ENCODE results near the gene MYRIP.
"Not testable (repeated sequence)": the region's sequence is repeated elsewhere in the genome, so short reads cannot be mapped to it uniquely, and the experiment has no call there.

The MYRIP gene

GRCh38 chr3:39809181-39809994 lies at the start of gene MYRIP:
Gene MYRIP (plus strand): TSS chr3:39809609. CDS start chr3:39900817, 91,208 bp downstream.
- no peak for DNase-seq (ENCODE audit: low read depth in 2 of 2)

- DNase-seq (ENCODE audit: low read depth in 2 of 2): no peak
Observed at GRCh38 chr3:39760325-39760724, 49.1 kb upstream of the MYRIP start.

DNA sequence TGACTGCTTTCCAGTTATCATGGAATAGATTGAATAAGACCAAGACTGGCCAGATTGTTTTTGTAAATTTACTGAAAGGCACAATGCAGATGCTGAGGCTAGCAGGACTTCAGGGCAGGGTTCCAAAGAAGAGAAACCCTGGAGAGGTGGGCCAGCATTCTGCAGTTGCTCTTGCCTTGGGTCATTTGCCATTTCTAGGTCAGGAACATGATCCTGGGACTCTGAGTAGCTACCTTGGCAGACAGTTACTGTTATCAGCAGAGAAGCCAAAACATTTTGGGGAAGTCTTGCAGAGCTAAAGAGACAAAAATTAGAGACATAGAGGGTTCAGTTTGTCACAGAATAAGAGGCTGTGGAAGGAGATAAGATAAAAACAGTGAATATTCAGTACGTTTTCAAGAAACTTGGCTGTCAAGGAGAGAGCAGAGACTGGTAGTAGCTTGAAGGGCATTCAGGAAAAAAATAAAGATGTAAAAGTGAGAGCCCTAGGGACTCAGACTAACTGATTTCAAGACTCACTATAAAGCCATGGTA lies 46.8 kb upstream of the MYRIP start:
- DNase-seq (ENCODE audit: low read depth in 2 of 2): no peak

GRCh38 chr3:39763390-39763789 lies 46.0 kb upstream of the MYRIP start:
- no peak for DNase-seq (ENCODE audit: low read depth in 2 of 2)

GRCh38 chr3:39765575-39765974 lies 43.8 kb upstream of the MYRIP start:
- DNase-seq (ENCODE audit: low read depth in 2 of 2): no peak

GRCh38 chr3:39766433-39766832 lies 43.0 kb upstream of the MYRIP start:
- DNase-seq (ENCODE audit: low read depth in 2 of 2): no peak

DNA sequence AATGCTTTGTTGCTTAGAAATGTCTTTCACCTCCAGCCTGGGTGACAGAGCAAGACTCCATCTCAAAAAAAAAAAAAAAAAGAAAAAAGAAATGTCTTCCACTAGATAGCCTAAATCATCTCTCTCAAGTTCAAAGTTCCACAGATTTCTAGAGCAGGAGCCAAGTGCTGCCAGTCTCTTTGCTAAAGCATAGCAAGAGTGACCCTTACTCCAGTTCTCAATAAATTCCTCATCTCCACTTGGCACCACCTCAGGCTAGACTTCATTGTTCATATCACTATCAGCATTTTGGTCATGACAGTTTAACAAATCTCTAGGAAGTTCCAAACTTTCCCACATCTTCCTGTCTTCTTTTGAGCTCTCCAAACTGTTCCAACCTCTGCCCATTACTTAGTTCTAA lies 42.5 kb upstream of the MYRIP start:
- DNase-seq (ENCODE audit: low read depth in 2 of 2): not testable (repeated sequence)

DNA sequence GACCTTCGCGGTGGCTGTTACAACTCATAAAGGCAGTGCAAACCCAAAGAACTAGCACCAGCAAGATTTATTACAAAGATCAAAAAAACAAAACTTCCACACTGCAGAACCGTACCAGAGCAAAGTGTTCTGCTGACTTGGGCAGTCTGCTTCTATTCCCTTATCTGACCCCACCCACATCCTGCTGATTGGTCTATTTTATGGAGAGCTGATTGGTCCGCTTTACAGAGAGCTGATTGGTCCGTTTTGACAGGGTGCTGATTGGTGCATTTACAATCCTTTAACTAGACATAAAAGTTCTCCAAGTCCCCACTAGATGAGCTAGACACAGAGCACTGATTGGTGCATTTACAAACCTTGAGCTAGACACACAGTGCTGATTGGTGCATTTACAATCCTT lies 31.2 kb upstream of the MYRIP start:
- not testable (repeated sequence) for DNase-seq (ENCODE audit: low read depth in 2 of 2)

GRCh38 chr3:39779511-39780230 lies 29.7 kb upstream of the MYRIP start:
- no peak for DNase-seq (ENCODE audit: low read depth in 2 of 2)

DNA sequence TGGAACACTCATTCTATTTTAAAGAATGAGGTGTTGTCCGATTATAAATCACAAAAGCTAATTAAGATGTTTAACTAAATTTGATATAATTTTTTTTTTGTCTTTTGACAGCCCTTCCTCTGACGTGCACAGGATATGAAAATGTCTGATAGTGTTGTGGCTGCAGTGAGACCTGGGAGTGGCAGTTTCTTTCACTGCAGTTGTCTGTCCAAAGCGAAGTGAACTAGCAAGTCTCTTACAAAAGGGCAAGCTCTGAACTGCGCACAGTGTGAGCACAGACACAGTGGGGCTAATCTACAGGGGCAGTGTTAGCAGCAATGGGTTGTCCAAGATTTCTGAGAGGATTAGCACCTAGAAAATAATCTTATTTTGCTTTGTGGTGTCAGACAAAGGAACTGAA lies 29.1 kb upstream of the MYRIP start:
- DNase-seq (ENCODE audit: low read depth in 2 of 2): no peak

- DNase-seq (ENCODE audit: low read depth in 2 of 2): no peak
Observed at GRCh38 chr3:39781025-39781424, 28.4 kb upstream of the MYRIP start.

GRCh38 chr3:39781632-39782031 lies 27.8 kb upstream of the MYRIP start:
- no peak for DNase-seq (ENCODE audit: low read depth in 2 of 2)

GRCh38 chr3:39783680-39784079 lies 25.7 kb upstream of the MYRIP start:
- DNase-seq (ENCODE audit: low read depth in 2 of 2): no peak

DNA sequence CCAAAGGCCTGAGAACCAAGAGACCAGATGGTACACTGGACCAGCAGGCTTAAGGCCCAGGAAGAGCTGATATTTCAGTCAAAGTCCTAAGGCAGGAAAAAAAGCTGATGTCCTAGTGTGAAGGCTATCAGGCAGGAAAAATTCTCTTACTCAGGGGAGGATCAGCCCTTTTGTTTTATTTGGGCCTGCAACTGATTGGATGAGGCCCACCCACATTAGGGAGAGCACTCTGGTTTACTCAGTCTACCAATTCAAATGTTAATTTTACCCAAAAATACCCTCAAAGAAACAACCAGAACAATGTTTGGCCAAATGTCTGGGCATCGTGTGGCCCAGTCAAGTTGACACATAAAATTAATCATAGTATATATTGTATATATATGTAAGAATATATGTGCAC lies 24.5 kb upstream of the MYRIP start:
- DNase-seq (ENCODE audit: low read depth in 2 of 2): no peak

- DNase-seq (ENCODE audit: low read depth in 2 of 2): no peak
Observed at GRCh38 chr3:39788128-39788883, 21.1 kb upstream of the MYRIP start.

- DNase-seq (ENCODE audit: low read depth in 2 of 2): no peak
Observed at GRCh38 chr3:39791603-39792002, 17.8 kb upstream of the MYRIP start.

- no peak for DNase-seq (ENCODE audit: low read depth in 2 of 2)
Observed at GRCh38 chr3:39794880-39795279, 14.5 kb upstream of the MYRIP start.

- DNase-seq (ENCODE audit: low read depth in 2 of 2): no peak
Observed at GRCh38 chr3:39801216-39801615, 8.2 kb upstream of the MYRIP start.

DNA sequence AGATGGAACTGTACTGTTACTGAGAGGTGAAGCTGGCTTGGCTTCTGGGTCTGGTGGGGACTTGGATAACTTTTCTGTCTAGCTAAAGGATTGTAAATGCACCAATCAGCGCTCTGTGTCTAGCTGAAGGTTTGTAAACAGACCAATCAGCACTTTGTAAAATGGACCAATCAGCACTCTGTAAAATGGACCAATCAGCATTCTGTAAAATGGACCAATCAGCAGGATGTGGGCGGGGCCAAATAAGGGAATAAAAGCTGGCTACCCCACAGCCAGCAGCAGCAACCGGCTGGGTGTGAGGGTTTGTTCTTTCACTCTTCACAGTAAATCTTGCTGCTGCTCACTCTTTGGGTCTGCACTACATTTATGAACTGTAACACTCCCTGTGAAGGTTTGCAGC lies 6.9 kb upstream of the MYRIP start:
- DNase-seq (ENCODE audit: low read depth in 2 of 2): not testable (repeated sequence)

- DNase-seq (ENCODE audit: low read depth in 2 of 2): no peak
Observed at GRCh38 chr3:39803956-39804355, 5.5 kb upstream of the MYRIP start.

DNA sequence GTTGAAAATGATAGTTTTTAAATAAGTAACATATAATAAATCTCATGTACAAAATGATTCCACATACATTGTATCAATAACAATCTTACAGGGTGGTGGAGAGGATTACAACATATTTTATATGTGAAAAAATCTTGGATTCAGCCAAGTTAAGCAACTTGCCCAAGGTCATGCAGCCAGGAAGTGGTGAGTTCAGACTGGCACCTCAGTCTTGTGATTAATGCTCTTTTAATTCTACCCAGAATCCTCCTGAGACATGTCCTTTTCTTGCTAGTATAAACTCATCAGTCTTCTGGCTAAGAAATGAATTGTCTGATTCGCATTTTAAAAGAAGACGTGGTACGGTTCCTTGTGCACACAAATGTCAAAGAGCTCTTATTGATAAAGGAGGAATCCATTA lies 4.5 kb upstream of the MYRIP start:
- DNase-seq (ENCODE audit: low read depth in 2 of 2): no peak

DNA sequence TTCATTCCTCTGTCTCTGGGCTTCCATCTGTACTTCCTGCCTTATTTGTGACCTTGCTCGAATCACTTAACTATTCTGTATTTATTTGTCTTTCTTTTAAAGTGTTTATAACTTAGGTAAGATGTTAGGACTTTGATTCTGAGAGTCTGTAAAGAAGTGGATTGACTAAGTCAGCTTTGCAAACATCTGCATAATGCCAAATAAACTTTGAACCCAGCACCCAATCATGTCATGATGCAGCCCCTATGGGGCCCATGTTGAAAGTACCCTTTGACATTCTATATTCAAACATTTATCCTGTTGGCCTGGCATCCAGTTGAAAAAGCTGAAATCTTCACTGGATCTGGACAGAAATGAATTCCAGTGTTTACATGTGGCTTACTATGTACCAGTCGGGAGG lies 3.8 kb upstream of the MYRIP start:
- DNase-seq (ENCODE audit: low read depth in 2 of 2): no peak
